ENCODE data around the gene LYPLAL1. TPM values are rescaled to one million over a fixed set of nuclear protein-coding genes. Genes with fewer than 3 reads are reported as not detected.

Gene LYPLAL1
- polyA plus RNA-seq, 1 of the 3 experiments (the other 2 are of a cell fraction) = 11.2 TPM

- Histone ChIP-seq H3K4me2 (no peak overlapping the region), H3K9me3 (no peaks in the 10 kb centered on the region), H3F3A (replicated peaks; ENCODE audit: insufficient read depth) (peaks cover 8% of the 10 kb centered on the region), H2AFZ (ENCODE audit: low read depth) (no peak overlapping the region), H3K27me3 (ENCODE audit: insufficient read depth) (no peaks in the 10 kb centered on the region), H4K20me1 (ENCODE audit: insufficient read depth) (no peaks in the 10 kb centered on the region), H3K9ac (no peak overlapping the region), H3K36me3 (replicated peaks in 1 of 2; ENCODE audit: control insufficient read depth in 1 of 2, insufficient read depth in 2 of 2, low read length in 1 of 2) (no peaks in the 10 kb centered on the region), H3K79me2 (ENCODE audit: insufficient read depth) (no peaks in the 10 kb centered on the region), H3K4me3 (ENCODE audit: low read depth in 2 of 2, low read length in 1 of 2) (no peak overlapping the region), H3K27ac (ENCODE audit: low read depth in 2 of 2, low read length in 1 of 2) (no peak overlapping the region), H3K4me1 (ENCODE audit: control insufficient read depth in 1 of 2, insufficient read depth in 2 of 2, low read depth in 1 of 2, low read length in 1 of 2) (peaks cover 0 to 22% of the 10 kb centered on the region in 2 experiments; a peak in 2 of 4 replicates), H3K9me2 (no peaks in the 10 kb centered on the region)
- CTCF ChIA-PET = interaction anchor here (1.1 to 1.5 kb wide), 3 partner anchors 11 to 241 kb away, joined by 3 to 4 read pairs (median 3); no protein-coding TSS in a partner anchor
- WGBS (ENCODE audit: low lambda C conversion rate) = 74% methylated on average over 2 of the region's 2 CpGs
- TF ChIP-seq RCOR1 (IDR thresholded peaks at IDR 0.05; ENCODE audit: low read length) (no peak), TCF12 (IDR thresholded peaks at IDR 0.05) (no peak), IRF3 (IDR thresholded peaks at IDR 0.05; ENCODE audit: low read depth, low read length) (no peak), USF1 (IDR thresholded peaks at IDR 0.05; ENCODE audit: borderline replicate concordance, low read depth) (no peak), FOXJ3 (CRISPR knock-in tag; IDR thresholded peaks at IDR 0.05) (no peak), RFX5 (IDR thresholded peaks at IDR 0.05; ENCODE audit: low read length) (no peak), MAX (IDR thresholded peaks at IDR 0.05; ENCODE audit: low read depth) (no peak), RXRA (IDR thresholded peaks at IDR 0.05; ENCODE audit: borderline replicate concordance, low read depth) (no peak), MXI1 (IDR thresholded peaks at IDR 0.05; ENCODE audit: low read depth, low read length) (no peak), NFIC (IDR thresholded peaks at IDR 0.05; ENCODE audit: borderline replicate concordance) (no peak)
- no peak for DNase-seq
- POLR2A ChIA-PET = no interaction called here
Observed at GRCh38 chr1:219144658-219145315, 28.9 kb upstream of the LYPLAL1 start.

- Histone ChIP-seq H2AFZ (ENCODE audit: low read depth) (no peak overlapping the region), H3F3A (replicated peaks; ENCODE audit: insufficient read depth) (peaks cover 8% of the 10 kb centered on the region), H3K79me2 (ENCODE audit: insufficient read depth) (no peaks in the 10 kb centered on the region), H3K36me3 (replicated peaks in 1 of 2; ENCODE audit: control insufficient read depth in 1 of 2, insufficient read depth in 2 of 2, low read length in 1 of 2) (no peaks in the 10 kb centered on the region), H3K9ac (no peak overlapping the region), H4K20me1 (ENCODE audit: insufficient read depth) (no peaks in the 10 kb centered on the region), H3K4me2 (no peak overlapping the region), H3K27me3 (ENCODE audit: insufficient read depth) (no peaks in the 10 kb centered on the region), H3K9me3 (no peaks in the 10 kb centered on the region), H3K4me1 (ENCODE audit: control insufficient read depth in 1 of 2, insufficient read depth in 2 of 2, low read depth in 1 of 2, low read length in 1 of 2) (peaks cover 0 to 18% of the 10 kb centered on the region in 2 experiments; a peak in 1 of 4 replicates), H3K9me2 (no peaks in the 10 kb centered on the region), H3K27ac (ENCODE audit: low read depth in 2 of 2, low read length in 1 of 2) (no peak overlapping the region), H3K4me3 (ENCODE audit: low read depth in 2 of 2, low read length in 1 of 2) (no peak overlapping the region)
- no CpG with 5 or more reads among the region's 1 CpG for WGBS (ENCODE audit: low lambda C conversion rate)
- CTCF ChIA-PET = interaction anchor here (1.1 kb wide), 2 partner anchors 14 to 25 kb away, joined by 3 to 4 read pairs; no protein-coding TSS in a partner anchor
- POLR2A ChIA-PET = no interaction called here
- DNase-seq = no peak
- TF ChIP-seq JUND (IDR thresholded peaks at IDR 0.05) = no peak
- TF ChIP-seq ZBTB33 (IDR thresholded peaks at IDR 0.05; ENCODE audit: borderline replicate concordance, low read depth) = no peak
- no peak for TF ChIP-seq USF1 (IDR thresholded peaks at IDR 0.05; ENCODE audit: borderline replicate concordance, low read depth)
- no peak for TF ChIP-seq CHD2 (IDR thresholded peaks at IDR 0.05; ENCODE audit: low read length, partially characterized antibody)
- no peak for TF ChIP-seq RCOR1 (IDR thresholded peaks at IDR 0.05; ENCODE audit: low read length)
- TF ChIP-seq MEF2A (IDR thresholded peaks at IDR 0.05; ENCODE audit: borderline replicate concordance, low read depth) = no peak
- no peak for TF ChIP-seq NRF1 (IDR thresholded peaks at IDR 0.05; ENCODE audit: low read depth, low read length)
- no peak for TF ChIP-seq GABPA (IDR thresholded peaks at IDR 0.05; ENCODE audit: low read depth)
- no peak for TF ChIP-seq SIN3A (IDR thresholded peaks at IDR 0.05; ENCODE audit: borderline replicate concordance, low read depth, low read length)
- TF ChIP-seq CTCF (IDR thresholded peaks at IDR 0.05) = no peak
- no peak for TF ChIP-seq NFIC (IDR thresholded peaks at IDR 0.05; ENCODE audit: borderline replicate concordance)
- TF ChIP-seq EP300 (IDR thresholded peaks at IDR 0.05; ENCODE audit: borderline replicate concordance in 1 of 2, low read depth in 1 of 2, low read length in 1 of 2) = no peak
- TF ChIP-seq FOSL2 (IDR thresholded peaks at IDR 0.05; ENCODE audit: borderline replicate concordance, low read depth) = no peak
- TF ChIP-seq POLR2AphosphoS5 (IDR thresholded peaks at IDR 0.05; ENCODE audit: low read depth, low read length) = no peak
Observed at GRCh38 chr1:219147571-219148019, 26.1 kb upstream of the LYPLAL1 start.
